Anterior cingulate cortex (tissue), 58 donors: Measurements from ENCODE around the gene TPGS1.

Experiments used
- DNase-seq, 58 donors: peaks; one replicate each; lab custom pipeline; 2025; lab: John Stamatoyannopoulos, UW

The TPGS1 gene

GRCh38 chr19:512547-513365 lies 5.5 kb downstream of the TPGS1 start:
- DNase-seq: no peak

GRCh38 chr19:513368-514165 lies 6.3 kb downstream of the TPGS1 start:
- no peak for DNase-seq

GRCh38 chr19:514166-514663 lies 6.9 kb downstream of the TPGS1 start:
- DNase-seq: no peak

- no peak for DNase-seq
Observed at GRCh38 chr19:517721-518597, 10.7 kb downstream of the TPGS1 start.

- DNase-seq: no peak
Observed at GRCh38 chr19:518598-519231, 11.4 kb downstream of the TPGS1 start.

- DNase-seq: no peak
Observed at GRCh38 chr19:519449-519865, 12.2 kb downstream of the TPGS1 start.

- no peak for DNase-seq
Observed at GRCh38 chr19:522726-523125, 15.4 kb downstream of the TPGS1 start.

- DNase-seq: no peak
Observed at GRCh38 chr19:524062-524674, 16.9 kb downstream of the TPGS1 start.

- DNase-seq: peak in 4 of 58 donors; percentile 10 to 16 (median 11)
Observed at GRCh38 chr19:525029-525428, 17.7 kb downstream of the TPGS1 start.

GRCh38 chr19:525857-526419 lies 18.6 kb downstream of the TPGS1 start:
- DNase-seq: no peak

- DNase-seq: no peak
Observed at GRCh38 chr19:530134-531008, 23.1 kb downstream of the TPGS1 start.

GRCh38 chr19:531009-531752 lies 23.9 kb downstream of the TPGS1 start:
- peak in 56 of 58 donors; percentile 14 to 88 (median 74) for DNase-seq

- peak in 5 of 58 donors; percentile 54 to 60 (median 56) for DNase-seq
Observed at GRCh38 chr19:531753-532560, 24.7 kb downstream of the TPGS1 start, which contains the start of gene CDC34. Gene CDC34, plus strand, starts transcription at chr19:531760. Its CDS starts 172 bp downstream, at chr19:531932.

GRCh38 chr19:532561-533363 lies 25.5 kb downstream of the TPGS1 start:
- DNase-seq: peak; percentile 29 to 88 (median 78)

- no peak for DNase-seq
Observed at GRCh38 chr19:533364-534058, 26.2 kb downstream of the TPGS1 start.
